Activated naive CD4-positive, alpha-beta T cell treated with anti-CD3 and anti-CD28 coated beads, Interleukin-2, amount 10 ng/mL, durations not matched to agents 7 days and 5 days (primary cell): ENCODE measurements around the gene PPP1R14C.

Experiments
- CTCF ChIA-PET: fragments of 350-600 bp; sonication (Branson Sonifier 250); formaldehyde crosslinking; loops from one replicate; lab custom pipeline; 2021; ENCODE audit warnings: antibody characterized with exemption; lab: Charles Lee
- DNase-seq: peaks from one replicate; pipeline ENCODE4 v3.0.0-alpha.2; 2020
- H3K27ac Mint-ChIP-seq: one replicate; pipeline ENCODE4 v1.8.0; 2021; ENCODE audit warnings: mild to moderate bottlenecking, moderate library complexity, mixed read lengths
- H3K27me3 Mint-ChIP-seq: one replicate; pipeline ENCODE4 v1.8.0; 2021; ENCODE audit warnings: mild to moderate bottlenecking, mixed read lengths
- H3K36me3 Mint-ChIP-seq: one replicate; pipeline ENCODE4 v1.8.0; 2021; ENCODE audit warnings: mixed read lengths
- H3K4me1 Mint-ChIP-seq: one replicate; pipeline ENCODE4 v1.8.0; 2021; ENCODE audit warnings: mixed read lengths
- H3K4me3 Mint-ChIP-seq: one replicate; pipeline ENCODE4 v1.8.0; 2021; ENCODE audit warnings: mild to moderate bottlenecking, moderate library complexity, mixed read lengths
- H3K9me3 Mint-ChIP-seq: one replicate; pipeline ENCODE4 v1.8.0; 2021; ENCODE audit warnings: mixed read lengths

The PPP1R14C gene

DNA sequence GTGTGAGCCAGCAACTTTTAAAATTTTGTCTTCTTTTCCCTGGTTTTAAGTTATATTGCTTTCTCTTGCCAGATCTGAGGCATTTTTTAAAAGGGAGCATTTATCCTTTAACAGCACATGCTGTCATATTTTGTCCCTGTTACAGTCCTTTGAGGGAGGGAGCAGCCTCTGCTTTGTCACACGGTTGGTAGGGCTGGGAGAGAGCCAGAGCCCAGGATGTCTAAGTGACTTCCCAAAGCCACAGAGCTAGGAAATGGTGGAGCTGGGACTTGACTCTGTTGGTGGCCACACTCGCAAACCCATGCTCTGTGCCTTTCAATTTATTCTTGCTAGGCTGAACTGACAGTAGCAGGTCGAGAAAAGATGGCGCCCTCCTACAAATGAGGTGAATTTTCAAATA is 145.6 kb downstream of the PPP1R14C start:
- no peaks in the 10 kb centered on the region for H3K9me3 Mint-ChIP-seq
- CTCF ChIA-PET, result no interaction called here
- H3K27me3 Mint-ChIP-seq, result peaks cover 4% of the 10 kb centered on the region

DNA sequence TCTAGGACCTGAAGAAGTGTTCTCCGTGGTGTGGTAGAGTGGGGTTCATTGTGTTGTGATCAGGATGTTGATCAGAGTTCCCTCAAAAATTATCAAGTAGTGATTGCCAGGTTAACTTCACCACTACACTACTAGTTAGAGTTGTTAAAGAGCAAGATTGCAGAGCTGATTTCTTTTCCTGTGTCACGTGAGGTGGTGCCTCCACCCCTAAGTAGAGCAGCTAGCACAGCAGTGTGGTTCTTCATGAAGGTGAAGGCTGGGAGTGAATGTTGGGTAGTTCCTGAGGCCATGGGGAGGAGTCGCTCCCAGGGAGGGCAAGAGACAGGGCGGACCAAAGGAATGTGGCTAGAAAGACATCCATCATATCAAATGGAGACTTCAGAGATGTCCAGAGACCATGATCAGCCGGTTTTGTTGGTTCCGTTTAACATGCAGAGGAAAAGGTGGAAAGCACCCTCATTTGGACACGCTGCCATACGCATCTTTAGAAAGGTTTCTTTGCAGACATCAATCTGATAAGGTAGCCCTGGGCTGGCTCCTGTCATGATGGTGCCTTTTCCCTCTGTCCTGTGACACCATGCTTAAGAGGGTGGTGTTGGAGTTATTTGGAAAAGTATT is 146.7 kb downstream of the PPP1R14C start:
- CTCF ChIA-PET, result no interaction called here
- Mint-ChIP-seq H3K4me3 (no peak overlapping the region), H3K9me3 (no peaks in the 10 kb centered on the region)

More for the DNA sequence above, 145.6 kb downstream of the PPP1R14C start:
- H3K36me3 Mint-ChIP-seq, result no peaks in the 10 kb centered on the region
- no peak overlapping the region for H3K27ac Mint-ChIP-seq
- no peak overlapping the region for H3K4me3 Mint-ChIP-seq
- no peaks in the 10 kb centered on the region for H3K4me1 Mint-ChIP-seq
- DNase-seq, result no peak

DNA sequence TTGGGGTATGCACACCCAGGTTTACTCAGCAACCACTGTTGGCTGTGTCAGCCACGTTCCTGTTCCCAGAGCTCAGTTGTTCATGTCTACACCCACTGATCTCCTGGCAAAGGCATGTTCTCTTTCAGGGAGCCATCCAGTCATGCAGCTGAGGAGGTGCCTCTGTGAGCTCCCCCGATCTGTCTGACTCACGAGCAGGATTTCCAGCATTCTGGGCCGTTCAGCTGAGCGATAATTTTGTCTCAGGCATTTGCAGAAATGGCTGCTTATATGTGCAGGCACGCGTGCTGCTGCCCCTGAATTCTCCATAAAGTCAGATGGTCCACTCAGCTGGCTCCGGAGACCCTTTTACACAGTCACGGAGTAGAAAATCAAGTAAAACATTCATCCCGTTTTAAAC is 147.6 kb downstream of the PPP1R14C start:
- H3K27me3 Mint-ChIP-seq, result peaks cover 4% of the 10 kb centered on the region
- DNase-seq, result no peak
- no peaks in the 10 kb centered on the region for H3K9me3 Mint-ChIP-seq
- H3K27ac Mint-ChIP-seq, result no peak overlapping the region
- CTCF ChIA-PET, result no interaction called here
- H3K4me3 Mint-ChIP-seq, result no peak overlapping the region
- H3K36me3 Mint-ChIP-seq, result no peaks in the 10 kb centered on the region
- no peaks in the 10 kb centered on the region for H3K4me1 Mint-ChIP-seq

More for the DNA sequence above, 146.7 kb downstream of the PPP1R14C start:
- H3K4me1 Mint-ChIP-seq, result no peaks in the 10 kb centered on the region
- no peaks in the 10 kb centered on the region for H3K36me3 Mint-ChIP-seq
- peaks cover 4% of the 10 kb centered on the region for H3K27me3 Mint-ChIP-seq
- no peak overlapping the region for H3K27ac Mint-ChIP-seq
- no peak for DNase-seq

DNA sequence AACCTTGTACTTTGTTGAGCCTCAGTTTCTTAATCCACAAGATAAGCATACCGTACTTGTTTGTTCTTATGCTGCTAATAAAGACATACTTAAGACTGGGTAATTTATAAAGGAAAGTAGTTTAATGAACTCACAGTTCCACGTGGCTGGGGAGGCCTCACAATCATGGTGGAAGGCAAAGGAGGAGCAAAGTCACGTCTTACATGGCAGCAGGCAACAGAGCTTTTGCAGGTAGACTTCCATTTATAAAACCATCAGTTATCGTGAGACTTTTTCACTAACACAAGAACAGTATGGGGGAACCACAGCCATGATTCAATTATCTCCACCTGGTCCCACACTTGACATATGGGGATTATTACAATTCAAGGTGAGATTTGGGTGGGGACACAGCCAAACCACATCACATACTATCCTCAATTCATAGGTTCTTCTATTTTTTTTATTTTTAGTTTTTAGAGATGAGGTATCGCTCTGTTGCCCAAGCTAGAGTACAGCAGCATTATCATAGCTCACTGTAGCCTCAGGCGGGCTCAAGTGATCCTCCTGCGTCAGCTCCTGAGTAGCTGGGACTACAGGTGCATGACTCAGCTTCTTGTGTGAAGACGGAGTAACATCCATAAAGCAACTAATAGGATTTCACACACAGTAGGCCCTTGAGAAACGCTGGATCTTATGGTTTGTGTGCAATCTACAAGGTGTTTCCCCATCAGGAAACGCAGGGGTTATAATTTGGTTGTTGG is 149.3 kb downstream of the PPP1R14C start:
- Mint-ChIP-seq H3K4me1 (no peaks in the 10 kb centered on the region), H3K36me3 (no peaks in the 10 kb centered on the region), H3K9me3 (no peaks in the 10 kb centered on the region), H3K27ac (no peak overlapping the region), H3K27me3 (peaks cover 4% of the 10 kb centered on the region), H3K4me3 (no peak overlapping the region)
- CTCF ChIA-PET, result no interaction called here
- DNase-seq, result no peak

DNA sequence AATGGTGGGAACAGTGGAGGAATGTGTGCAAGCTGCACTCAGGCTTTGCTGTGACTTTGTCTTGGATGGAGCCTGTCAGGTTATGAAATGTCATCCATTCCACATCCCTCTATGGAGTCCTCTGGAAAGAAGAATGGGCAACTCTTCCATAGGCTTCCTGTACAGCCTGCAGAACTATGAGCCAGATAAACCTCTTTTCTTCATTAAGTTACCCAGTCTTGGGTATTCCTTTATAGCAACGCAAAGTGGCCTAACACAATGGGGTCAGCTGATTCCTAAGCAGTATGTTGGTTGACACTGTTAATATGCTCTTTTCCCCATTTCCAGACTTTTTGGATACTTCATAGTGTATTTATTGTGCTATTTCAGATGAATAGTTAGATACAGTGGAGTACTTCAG is 150.2 kb downstream of the PPP1R14C start:
- DNase-seq, result no peak
- H3K4me1 Mint-ChIP-seq, result no peaks in the 10 kb centered on the region
- no peak overlapping the region for H3K4me3 Mint-ChIP-seq
- H3K27ac Mint-ChIP-seq, result no peak overlapping the region
- H3K36me3 Mint-ChIP-seq, result peaks cover 2% of the 10 kb centered on the region
- peaks cover 4% of the 10 kb centered on the region for H3K27me3 Mint-ChIP-seq
- CTCF ChIA-PET, result no interaction called here
- peaks cover 9% of the 10 kb centered on the region for H3K9me3 Mint-ChIP-seq

DNA sequence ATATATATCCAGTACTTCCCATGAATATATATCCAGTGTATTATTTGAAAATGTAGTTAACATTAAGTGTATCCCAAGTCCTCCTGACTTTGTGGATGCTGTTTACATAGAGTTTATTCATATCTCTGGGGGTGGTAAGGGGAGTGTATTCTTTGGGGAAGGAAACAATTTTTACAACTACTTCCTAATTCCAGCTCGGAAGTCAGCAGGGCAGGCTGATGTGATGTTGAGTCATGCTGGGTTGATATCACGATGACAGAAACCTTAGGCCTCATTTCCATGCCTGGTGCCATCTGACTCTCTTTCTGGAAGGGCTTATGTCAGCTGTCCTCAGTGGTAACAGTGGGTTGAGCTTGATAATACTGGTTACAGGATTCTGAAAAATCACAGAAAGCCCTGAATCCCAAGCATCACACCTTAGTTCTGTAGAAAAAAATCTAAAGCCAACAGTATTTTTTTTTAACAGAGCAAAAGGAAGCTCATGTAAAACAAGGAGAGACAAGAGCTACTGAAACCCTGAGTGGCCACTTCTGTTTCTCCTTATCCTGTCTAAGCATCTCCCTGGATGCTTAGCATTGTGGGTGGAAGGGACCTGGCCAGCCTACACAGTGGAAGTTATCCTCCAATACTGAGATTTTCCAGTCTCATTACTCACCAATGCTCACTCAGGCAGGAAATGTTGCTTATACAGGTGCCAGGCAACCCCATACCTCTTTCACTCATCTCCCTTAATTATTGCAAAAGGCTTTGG is 150.8 kb downstream of the PPP1R14C start:
- H3K36me3 Mint-ChIP-seq, result peaks cover 2% of the 10 kb centered on the region
- H3K27me3 Mint-ChIP-seq, result peaks cover 4% of the 10 kb centered on the region
- H3K4me3 Mint-ChIP-seq, result no peak overlapping the region
- CTCF ChIA-PET, result no interaction called here
- H3K4me1 Mint-ChIP-seq, result no peaks in the 10 kb centered on the region
- peaks cover 11% of the 10 kb centered on the region for H3K9me3 Mint-ChIP-seq
- no peak overlapping the region for H3K27ac Mint-ChIP-seq
- DNase-seq, result no peak

DNA sequence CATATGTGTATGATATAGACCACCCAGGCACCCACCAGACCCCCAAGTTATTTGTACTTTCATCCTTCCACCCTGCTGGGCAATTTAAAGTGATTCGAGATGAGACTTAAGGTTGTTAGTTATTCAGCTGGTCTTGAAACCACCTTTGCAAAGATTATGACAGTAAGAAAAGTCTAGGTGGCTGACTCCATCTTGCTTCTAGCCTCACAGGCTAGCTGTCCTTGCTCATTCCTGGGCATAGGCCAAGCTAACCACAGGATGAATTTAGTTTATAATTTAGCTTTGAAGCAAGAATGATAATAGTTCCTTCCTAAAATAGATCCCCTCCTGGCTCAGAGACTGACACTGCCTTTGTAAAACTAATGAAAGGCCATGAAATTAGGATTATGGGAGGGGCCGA is 154.0 kb downstream of the PPP1R14C start:
- H3K27me3 Mint-ChIP-seq, result peaks cover 8% of the 10 kb centered on the region
- no peak overlapping the region for H3K27ac Mint-ChIP-seq
- peaks cover 2% of the 10 kb centered on the region for H3K36me3 Mint-ChIP-seq
- no peaks in the 10 kb centered on the region for H3K4me1 Mint-ChIP-seq
- H3K4me3 Mint-ChIP-seq, result no peak overlapping the region
- DNase-seq, result no peak
- CTCF ChIA-PET, result no interaction called here
- peaks cover 11% of the 10 kb centered on the region for H3K9me3 Mint-ChIP-seq

DNA sequence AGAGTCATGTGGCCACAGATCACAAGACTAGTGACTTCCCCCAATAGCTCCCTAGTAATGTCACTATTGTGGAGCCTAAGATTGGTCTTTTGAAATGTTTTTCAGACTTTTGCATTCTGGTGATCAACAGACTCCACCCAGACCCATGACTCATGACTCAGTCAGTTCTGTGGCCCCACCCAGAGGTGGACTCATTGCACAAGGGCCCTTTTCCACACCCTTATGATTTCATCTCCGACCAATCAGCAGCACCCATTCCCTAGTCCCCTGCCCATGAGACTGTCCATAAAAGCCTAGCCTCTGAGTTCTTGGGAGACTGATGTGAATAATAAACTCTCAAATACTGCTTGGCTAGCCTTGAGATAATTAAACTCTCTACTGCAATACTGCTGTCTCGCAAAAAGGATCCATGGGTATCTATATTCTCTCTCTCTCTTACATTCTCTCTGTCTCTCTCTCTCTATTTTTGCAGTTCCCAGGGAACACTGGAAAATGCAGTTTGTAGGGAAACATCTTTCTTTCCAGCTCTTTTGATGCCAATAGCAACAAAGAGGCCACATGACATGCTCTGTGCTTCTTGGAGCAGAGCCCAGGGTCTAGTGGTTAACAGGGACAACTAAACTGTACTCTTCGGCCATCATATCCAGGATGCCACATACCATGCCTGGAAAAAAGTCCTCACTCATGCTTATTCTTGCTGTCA is 154.6 kb downstream of the PPP1R14C start:
- CTCF ChIA-PET, result no interaction called here
- peaks cover 11% of the 10 kb centered on the region for H3K9me3 Mint-ChIP-seq
- H3K4me3 Mint-ChIP-seq, result no peak overlapping the region

DNA sequence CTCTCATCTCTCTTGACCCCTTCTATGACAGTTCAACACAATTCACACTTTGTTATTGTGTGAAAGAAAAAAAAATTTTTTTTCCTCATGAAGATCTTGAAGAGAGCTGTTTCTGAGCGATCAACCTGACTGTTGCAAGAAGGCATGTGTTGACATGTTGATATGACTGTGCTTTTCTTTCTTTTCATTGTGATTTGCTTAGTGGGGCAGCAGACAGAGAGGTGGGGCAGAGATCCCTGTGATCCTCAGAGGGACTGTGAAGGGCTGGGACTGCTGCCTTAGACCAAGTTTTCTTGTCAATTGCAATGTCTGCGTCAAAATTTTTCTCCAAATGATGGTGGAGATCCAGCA is 155.2 kb downstream of the PPP1R14C start:
- no peaks in the 10 kb centered on the region for H3K4me1 Mint-ChIP-seq
- DNase-seq, result no peak
- no peak overlapping the region for H3K27ac Mint-ChIP-seq
- no peak overlapping the region for H3K4me3 Mint-ChIP-seq
- peaks cover 2% of the 10 kb centered on the region for H3K36me3 Mint-ChIP-seq
- H3K9me3 Mint-ChIP-seq, result peaks cover 11% of the 10 kb centered on the region
- H3K27me3 Mint-ChIP-seq, result peaks cover 8% of the 10 kb centered on the region
- CTCF ChIA-PET, result no interaction called here

More for the DNA sequence above, 154.6 kb downstream of the PPP1R14C start:
- DNase-seq, result no peak
- no peak overlapping the region for H3K27ac Mint-ChIP-seq
- peaks cover 2% of the 10 kb centered on the region for H3K36me3 Mint-ChIP-seq
- peaks cover 8% of the 10 kb centered on the region for H3K27me3 Mint-ChIP-seq
- H3K4me1 Mint-ChIP-seq, result no peaks in the 10 kb centered on the region

DNA sequence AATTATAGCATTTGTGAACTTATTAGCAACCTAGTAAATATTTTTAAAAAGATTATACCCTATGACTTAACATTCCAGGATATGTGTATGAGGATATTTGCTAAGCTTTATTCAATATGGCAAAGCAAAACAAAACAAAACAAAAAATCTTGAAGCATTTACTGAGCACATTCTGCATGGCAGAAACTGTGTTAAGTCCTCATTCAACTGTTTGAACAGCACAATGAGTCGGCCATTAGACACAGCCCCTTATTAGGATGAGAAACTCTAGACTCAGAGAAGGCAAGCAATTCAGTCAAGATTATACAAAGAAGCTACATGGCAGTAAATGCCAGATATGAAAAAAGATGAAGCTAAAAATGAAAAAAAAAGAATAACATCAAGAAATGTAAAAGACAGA is 155.8 kb downstream of the PPP1R14C start:
- H3K4me3 Mint-ChIP-seq, result no peak overlapping the region
- CTCF ChIA-PET, result no interaction called here
- no peak for DNase-seq
- H3K4me1 Mint-ChIP-seq, result no peaks in the 10 kb centered on the region
- no peak overlapping the region for H3K27ac Mint-ChIP-seq
- peaks cover 2% of the 10 kb centered on the region for H3K36me3 Mint-ChIP-seq
- H3K9me3 Mint-ChIP-seq, result peaks cover 11% of the 10 kb centered on the region
- H3K27me3 Mint-ChIP-seq, result peaks cover 8% of the 10 kb centered on the region
